ENCODE measurements around the gene WDR64. TPM values are rescaled to one million over a fixed set of nuclear protein-coding genes. Genes with fewer than 3 reads are reported as not detected.

Gene WDR64
- total RNA-seq, 1 experiment from 2014 or later = not detected

GRCh38 chr1:241744591-241744990 lies 92.5 kb downstream of the WDR64 start:
- no peak overlapping the region for H3K27ac ChIP-seq (ENCODE audit: low read length)
- POLR2A ChIA-PET (ENCODE audit: unreplicated experiment) = no interaction called here
- ATAC-seq (no peak), DNase-seq (no peak)
- no peaks in the 10 kb centered on the region for H3K9me3 ChIP-seq (ENCODE audit: low read length)
- H2AFZ ChIP-seq (ENCODE audit: low read length) = no peak overlapping the region
- H3F3A ChIP-seq (ENCODE audit: low read length, unreplicated experiment) = no peaks in the 10 kb centered on the region
- H3K36me3 ChIP-seq (ENCODE audit: low read depth, low read length) = no peaks in the 10 kb centered on the region
- CTCF ChIA-PET = no interaction called here
- peaks cover 11% of the 10 kb centered on the region for H3K4me1 ChIP-seq (ENCODE audit: insufficient read depth, low read length)
- H3K9ac ChIP-seq (ENCODE audit: low read length) = no peak overlapping the region
- BruUV-seq (replicated peaks) = no TSS peak
- H3K4me2 ChIP-seq (ENCODE audit: low read length) = no peak overlapping the region
- intact Hi-C loops (cut with micrococcal nuclease) = no loop called here
- no peaks in the 10 kb centered on the region for H3K27me3 ChIP-seq (ENCODE audit: low read length)
- no peaks in the 10 kb centered on the region for H3K9me2 ChIP-seq (replicated peaks; ENCODE audit: low read length)
- H3K4me3 ChIP-seq (ENCODE audit: low read length) = no peak overlapping the region
- H3K79me2 ChIP-seq (ENCODE audit: low read length) = no peaks in the 10 kb centered on the region
- TF ChIP-seq CTCF (conservative IDR thresholded peaks at IDR 0.05; ENCODE audit: low read depth, low read length) = no peak
- TF ChIP-seq EZH2 (IDR thresholded peaks at IDR 0.05; ENCODE audit: low read length, unreplicated experiment) = no peak
- TF ChIP-seq EZH2phosphoT487 (IDR thresholded peaks at IDR 0.05; ENCODE audit: borderline replicate concordance, low read length) = no peak
- H4K20me1 ChIP-seq (ENCODE audit: low read length) = no peaks in the 10 kb centered on the region

- peaks cover 22% of the 10 kb centered on the region for H3K4me1 ChIP-seq (ENCODE audit: insufficient read depth, low read length)
- H3K4me2 ChIP-seq (ENCODE audit: low read length) = no peak overlapping the region
- TF ChIP-seq EZH2phosphoT487 (IDR thresholded peaks at IDR 0.05; ENCODE audit: borderline replicate concordance, low read length) (no peak), CTCF (conservative IDR thresholded peaks at IDR 0.05; ENCODE audit: low read depth, low read length) (no peak), EZH2 (IDR thresholded peaks at IDR 0.05; ENCODE audit: low read length, unreplicated experiment) (no peak)
- no peaks in the 10 kb centered on the region for H3K79me2 ChIP-seq (ENCODE audit: low read length)
- 0 out of 2 replicates have a peak overlapping the region, but pooled peaks have one; percentile 4 for H2AFZ ChIP-seq (ENCODE audit: low read length)
- intact Hi-C loops (cut with micrococcal nuclease) = no loop called here
- BruUV-seq (replicated peaks) = no TSS peak
- H4K20me1 ChIP-seq (ENCODE audit: low read length) = no peaks in the 10 kb centered on the region
- no peaks in the 10 kb centered on the region for H3K9me2 ChIP-seq (replicated peaks; ENCODE audit: low read length)
- H3K9ac ChIP-seq (ENCODE audit: low read length) = no peak overlapping the region
- H3K36me3 ChIP-seq (ENCODE audit: low read depth, low read length) = no peaks in the 10 kb centered on the region
- no peak overlapping the region for H3K4me3 ChIP-seq (ENCODE audit: low read length)
- H3K27ac ChIP-seq (ENCODE audit: low read length) = no peak overlapping the region
- ATAC-seq (no peak), DNase-seq (no peak)
- no peaks in the 10 kb centered on the region for H3K27me3 ChIP-seq (ENCODE audit: low read length)
- no peaks in the 10 kb centered on the region for H3K9me3 ChIP-seq (ENCODE audit: low read length)
- H3F3A ChIP-seq (ENCODE audit: low read length, unreplicated experiment) = no peaks in the 10 kb centered on the region
- ChIA-PET POLR2A (ENCODE audit: unreplicated experiment) (no interaction called here), CTCF (no interaction called here)
Observed at GRCh38 chr1:241747992-241748391, 95.9 kb downstream of the WDR64 start.

GRCh38 chr1:241749041-241749944 lies 97.2 kb downstream of the WDR64 start:
- Histone ChIP-seq H3K27me3 (ENCODE audit: low read length) (no peaks in the 10 kb centered on the region), H3K9me2 (replicated peaks; ENCODE audit: low read length) (no peaks in the 10 kb centered on the region), H3K4me3 (ENCODE audit: low read length) (peak overlapping the region; percentile 69), H3K79me2 (ENCODE audit: low read length) (no peaks in the 10 kb centered on the region), H3K27ac (ENCODE audit: low read length) (peak overlapping the region; percentile 72), H4K20me1 (ENCODE audit: low read length) (no peaks in the 10 kb centered on the region), H2AFZ (ENCODE audit: low read length) (peak overlapping the region; percentile 89), H3K36me3 (ENCODE audit: low read depth, low read length) (no peaks in the 10 kb centered on the region), H3F3A (ENCODE audit: low read length, unreplicated experiment) (no peaks in the 10 kb centered on the region), H3K4me1 (ENCODE audit: insufficient read depth, low read length) (peaks cover 22% of the 10 kb centered on the region), H3K4me2 (ENCODE audit: low read length) (peak overlapping the region; percentile 88), H3K9ac (ENCODE audit: low read length) (peak overlapping the region; percentile 32), H3K9me3 (ENCODE audit: low read length) (no peaks in the 10 kb centered on the region)
- ChIA-PET CTCF (no interaction called here), POLR2A (ENCODE audit: unreplicated experiment) (interaction anchor here (0.6 to 1.0 kb wide), 2 partner anchors 14 to 105 kb away, joined by 4 to 5 read pairs; no protein-coding TSS in a partner anchor)
- DNase-seq (peak; percentile 70), ATAC-seq (peak; percentile 64)
- no TSS peak for BruUV-seq (replicated peaks)
- no peak for TF ChIP-seq CTCF (conservative IDR thresholded peaks at IDR 0.05; ENCODE audit: low read depth, low read length)
- TF ChIP-seq EZH2 (IDR thresholded peaks at IDR 0.05; ENCODE audit: low read length, unreplicated experiment) = no peak
- no peak for TF ChIP-seq EZH2phosphoT487 (IDR thresholded peaks at IDR 0.05; ENCODE audit: borderline replicate concordance, low read length)
- intact Hi-C loops (cut with micrococcal nuclease) = loop anchor here (1.0 kb wide), 1 partner anchor 68 kb away; no protein-coding TSS in a partner anchor
